GM12875 (cell line): ENCODE results near the gene NPC2.

Source experiments
- H3K4me3 ChIP-seq: one replicate; pipeline ENCODE4 v1.5.1; 2011; ENCODE audit warnings: low read depth, low read length, control low read depth
- CTCF ChIP-seq: IDR thresholded peaks from 2 replicates; pipeline ENCODE4 v1.5.1; 2011; ENCODE audit warnings: low read depth, mild to moderate bottlenecking, control low read depth, inconsistent platforms, low read length, moderate library complexity, borderline replicate concordance; ENCODE audit not compliant: insufficient read depth

The NPC2 gene

DNA sequence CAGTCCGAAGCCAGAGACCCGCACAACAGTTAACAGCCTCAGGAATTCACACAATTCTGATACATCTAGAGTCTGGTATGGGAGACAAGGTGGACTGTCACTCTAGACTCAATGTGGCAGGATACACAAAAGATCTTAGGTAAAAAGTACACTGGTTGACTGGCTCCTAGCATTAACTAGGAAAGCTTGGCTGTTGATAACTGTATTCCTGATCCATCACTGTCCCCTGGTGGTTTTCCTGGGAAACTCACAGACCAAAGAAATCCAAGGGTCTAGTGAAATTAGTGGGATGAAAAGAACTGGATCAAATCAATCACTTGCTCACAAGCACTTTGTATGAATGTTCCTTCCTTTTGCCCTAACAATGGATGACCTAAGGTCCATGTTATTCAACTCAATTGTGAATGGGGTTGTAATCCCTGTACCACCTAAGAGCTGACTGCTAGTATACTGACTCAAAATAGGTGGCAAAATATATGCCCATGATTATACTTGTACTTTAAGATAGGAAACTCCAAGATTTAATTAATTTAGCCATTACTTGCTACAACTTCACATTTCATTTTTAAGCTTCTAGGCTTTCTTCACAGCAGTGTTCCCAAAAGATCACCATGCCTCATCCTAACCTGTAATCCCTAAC is 14.0 kb downstream of the NPC2 start:
- peak; percentile 19; the same call in 1 of the 2 replicates for TF ChIP-seq CTCF
- H3K4me3 ChIP-seq: no peak overlapping the region

- TF ChIP-seq CTCF: no peak
These were observed 16.5 kb downstream of the NPC2 start for GRCh38 chr14:74476607-74477006.

GRCh38 chr14:74476107-74476506 is 17.0 kb downstream of the NPC2 start:
- no peak overlapping the region for H3K4me3 ChIP-seq
- TF ChIP-seq CTCF: no peak

More at GRCh38 chr14:74476607-74477006, 16.5 kb downstream of the NPC2 start:
- no peak overlapping the region for H3K4me3 ChIP-seq

GRCh38 chr14:74475678-74476077 is 17.4 kb downstream of the NPC2 start:
- no peak for TF ChIP-seq CTCF
- no peak overlapping the region for H3K4me3 ChIP-seq

GRCh38 chr14:74474376-74474775 is 18.7 kb downstream of the NPC2 start:
- no peak overlapping the region for H3K4me3 ChIP-seq
- no peak for TF ChIP-seq CTCF

- TF ChIP-seq CTCF: no peak
- no peak overlapping the region for H3K4me3 ChIP-seq
These were observed 20.5 kb downstream of the NPC2 start for GRCh38 chr14:74472601-74473000.
